Astrocyte (in vitro differentiated cells and primary cell): ENCODE results near the gene HCRTR1.

Experiments used
- CTCF ChIP-seq: IDR thresholded peaks from 2 replicates; pipeline ENCODE4 v1.5.1; 2011; ENCODE audit warnings: low read depth, mild to moderate bottlenecking, inconsistent platforms, low read length, moderate library complexity; ENCODE audit not compliant: insufficient read depth
- EZH2 ChIP-seq: IDR thresholded peaks from 2 replicates; pipeline ENCODE4 v1.6.1; 2012; ENCODE audit warnings: mild to moderate bottlenecking, low read length, inconsistent platforms; ENCODE audit not compliant: insufficient read depth

GRCh38 chr1:31569596-31570173 lies 47.8 kb upstream of the HCRTR1 start:
- TF ChIP-seq CTCF (no peak), EZH2 (no peak)
